Measurements from ENCODE around the gene CLCN5. TPM values are rescaled to one million over a fixed set of nuclear protein-coding genes. Genes with fewer than 3 reads are reported as not detected.

CLCN5 gene
- total RNA-seq, 1 experiment from 2014 or later, result 10.7 TPM

DNA sequence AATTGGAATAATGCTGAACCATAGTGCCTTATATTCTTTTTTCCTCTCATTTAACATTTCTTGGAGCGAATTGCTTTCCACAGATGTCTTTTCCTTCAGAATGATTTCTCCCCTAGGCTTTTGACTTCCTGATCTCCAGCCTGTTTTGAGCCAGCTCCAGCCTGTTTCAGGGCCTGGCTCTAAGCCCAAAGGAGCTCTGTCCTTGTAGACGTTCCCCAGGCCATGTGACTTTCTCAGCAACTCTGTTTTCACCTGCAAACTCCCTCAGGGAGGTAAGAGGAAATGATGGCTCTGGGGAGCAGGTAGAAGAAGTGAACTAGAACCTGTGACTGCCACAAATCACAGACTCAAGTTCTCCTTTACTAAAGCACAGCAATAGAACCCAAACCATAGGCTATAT is 189.3 kb downstream of the CLCN5 start:
- H3K27ac Mint-ChIP-seq, result peak overlapping the region; percentile 41; the same call in 1 of the 2 replicates
- H3K4me3 Mint-ChIP-seq, result no peak overlapping the region
- H3K36me3 Mint-ChIP-seq, result no peaks in the 10 kb centered on the region
- ATAC-seq (no peak), DNase-seq (ENCODE audit: low spot score) (no peak)
- no peaks in the 10 kb centered on the region for H3K27me3 Mint-ChIP-seq (ENCODE audit: low read depth)
- peaks cover 82% of the 10 kb centered on the region for H3K4me1 Mint-ChIP-seq
- no peaks in the 10 kb centered on the region for H3K9me3 Mint-ChIP-seq
- TF ChIP-seq ATF1 (CRISPR knock-in tag; IDR thresholded peaks at IDR 0.05), result no peak
- TF ChIP-seq, protein P1, sequence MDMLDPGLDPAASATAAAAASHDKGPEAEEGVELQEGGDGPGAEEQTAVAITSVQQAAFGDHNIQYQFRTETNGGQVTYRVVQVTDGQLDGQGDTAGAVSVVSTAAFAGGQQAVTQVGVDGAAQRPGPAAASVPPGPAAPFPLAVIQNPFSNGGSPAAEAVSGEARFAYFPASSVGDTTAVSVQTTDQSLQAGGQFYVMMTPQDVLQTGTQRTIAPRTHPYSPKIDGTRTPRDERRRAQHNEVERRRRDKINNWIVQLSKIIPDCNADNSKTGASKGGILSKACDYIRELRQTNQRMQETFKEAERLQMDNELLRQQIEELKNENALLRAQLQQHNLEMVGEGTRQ (CRISPR knock-in tag; IDR thresholded peaks at IDR 0.05), result peak; percentile 36; the same call in 1 of the 2 replicates
- ChIA-PET POLR2A (no interaction called here), CTCF (interaction anchor here (1.6 kb wide), 1 partner anchor 11 kb away, joined by 5 read pairs; no protein-coding TSS in a partner anchor)

DNA sequence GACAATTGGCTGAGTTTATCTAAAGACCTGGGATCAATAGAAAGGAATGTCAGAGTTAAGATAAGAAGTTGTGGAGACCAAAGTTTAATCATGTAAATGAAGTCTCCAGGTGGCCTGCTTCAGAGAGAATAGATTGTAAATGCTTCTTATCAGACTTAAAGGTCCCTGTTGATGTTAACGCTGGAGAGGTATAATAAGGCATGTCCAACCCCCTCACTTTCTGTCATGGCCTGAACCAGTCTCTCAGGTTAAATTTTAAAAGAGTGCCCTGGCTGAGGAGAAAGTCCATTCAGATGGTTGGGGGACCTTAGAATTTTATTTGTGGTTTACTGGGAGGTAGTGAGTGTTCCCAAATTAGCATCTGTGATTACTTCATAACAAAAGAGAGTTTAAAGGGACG is 191.7 kb downstream of the CLCN5 start:
- ATAC-seq (peak; percentile 76), DNase-seq (ENCODE audit: low spot score) (no peak)
- CTCF ChIA-PET, result no interaction called here
- H3K4me1 Mint-ChIP-seq, result peaks cover 63% of the 10 kb centered on the region
- H3K27ac Mint-ChIP-seq, result peak overlapping the region; percentile 65
- no peaks in the 10 kb centered on the region for H3K9me3 Mint-ChIP-seq
- no peaks in the 10 kb centered on the region for H3K27me3 Mint-ChIP-seq (ENCODE audit: low read depth)
- no peak for TF ChIP-seq ESRRA (CRISPR knock-in tag; IDR thresholded peaks at IDR 0.05; ENCODE audit: borderline replicate concordance)
- H3K36me3 Mint-ChIP-seq, result no peaks in the 10 kb centered on the region
- H3K4me3 Mint-ChIP-seq, result no peak overlapping the region
- POLR2A ChIA-PET, result no interaction called here

DNA sequence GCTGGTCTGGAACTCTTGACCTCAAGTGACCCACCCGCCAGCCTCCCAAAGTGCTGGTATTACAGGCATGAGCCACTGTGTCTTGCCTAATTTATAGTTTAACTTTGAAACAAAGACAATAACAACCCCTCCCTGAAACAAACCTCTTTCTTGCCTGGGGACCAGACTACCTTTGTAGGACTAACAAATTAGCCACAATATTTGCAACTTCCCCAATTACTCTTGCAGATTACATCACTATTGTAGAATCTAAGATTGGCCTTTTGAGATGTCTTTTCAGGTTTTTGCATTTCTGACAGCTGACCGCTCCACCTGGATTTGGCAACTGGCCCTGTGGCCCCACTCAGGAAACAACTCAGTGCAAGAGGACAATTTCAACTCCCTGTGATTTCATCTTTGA is 193.6 kb downstream of the CLCN5 start:
- DNase-seq (ENCODE audit: low spot score) (no peak), ATAC-seq (no peak)
- Mint-ChIP-seq H3K27ac (no peak overlapping the region), H3K4me1 (peaks cover 45% of the 10 kb centered on the region), H3K27me3 (ENCODE audit: low read depth) (no peaks in the 10 kb centered on the region), H3K4me3 (no peak overlapping the region), H3K36me3 (no peaks in the 10 kb centered on the region), H3K9me3 (no peaks in the 10 kb centered on the region)
- CTCF ChIA-PET, result no interaction called here
- TF ChIP-seq NR1H2 (CRISPR knock-in tag; IDR thresholded peaks at IDR 0.05), result no peak
- TF ChIP-seq, protein P2, sequence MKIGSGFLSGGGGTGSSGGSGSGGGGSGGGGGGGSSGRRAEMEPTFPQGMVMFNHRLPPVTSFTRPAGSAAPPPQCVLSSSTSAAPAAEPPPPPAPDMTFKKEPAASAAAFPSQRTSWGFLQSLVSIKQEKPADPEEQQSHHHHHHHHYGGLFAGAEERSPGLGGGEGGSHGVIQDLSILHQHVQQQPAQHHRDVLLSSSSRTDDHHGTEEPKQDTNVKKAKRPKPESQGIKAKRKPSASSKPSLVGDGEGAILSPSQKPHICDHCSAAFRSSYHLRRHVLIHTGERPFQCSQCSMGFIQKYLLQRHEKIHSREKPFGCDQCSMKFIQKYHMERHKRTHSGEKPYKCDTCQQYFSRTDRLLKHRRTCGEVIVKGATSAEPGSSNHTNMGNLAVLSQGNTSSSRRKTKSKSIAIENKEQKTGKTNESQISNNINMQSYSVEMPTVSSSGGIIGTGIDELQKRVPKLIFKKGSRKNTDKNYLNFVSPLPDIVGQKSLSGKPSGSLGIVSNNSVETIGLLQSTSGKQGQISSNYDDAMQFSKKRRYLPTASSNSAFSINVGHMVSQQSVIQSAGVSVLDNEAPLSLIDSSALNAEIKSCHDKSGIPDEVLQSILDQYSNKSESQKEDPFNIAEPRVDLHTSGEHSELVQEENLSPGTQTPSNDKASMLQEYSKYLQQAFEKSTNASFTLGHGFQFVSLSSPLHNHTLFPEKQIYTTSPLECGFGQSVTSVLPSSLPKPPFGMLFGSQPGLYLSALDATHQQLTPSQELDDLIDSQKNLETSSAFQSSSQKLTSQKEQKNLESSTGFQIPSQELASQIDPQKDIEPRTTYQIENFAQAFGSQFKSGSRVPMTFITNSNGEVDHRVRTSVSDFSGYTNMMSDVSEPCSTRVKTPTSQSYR (CRISPR knock-in tag; IDR thresholded peaks at IDR 0.05), result no peak
- TF ChIP-seq, protein P3, sequence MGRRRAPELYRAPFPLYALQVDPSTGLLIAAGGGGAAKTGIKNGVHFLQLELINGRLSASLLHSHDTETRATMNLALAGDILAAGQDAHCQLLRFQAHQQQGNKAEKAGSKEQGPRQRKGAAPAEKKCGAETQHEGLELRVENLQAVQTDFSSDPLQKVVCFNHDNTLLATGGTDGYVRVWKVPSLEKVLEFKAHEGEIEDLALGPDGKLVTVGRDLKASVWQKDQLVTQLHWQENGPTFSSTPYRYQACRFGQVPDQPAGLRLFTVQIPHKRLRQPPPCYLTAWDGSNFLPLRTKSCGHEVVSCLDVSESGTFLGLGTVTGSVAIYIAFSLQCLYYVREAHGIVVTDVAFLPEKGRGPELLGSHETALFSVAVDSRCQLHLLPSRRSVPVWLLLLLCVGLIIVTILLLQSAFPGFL (CRISPR knock-in tag; IDR thresholded peaks at IDR 0.05; ENCODE audit: borderline replicate concordance), result no peak
- no peak for TF ChIP-seq ZNF263 (CRISPR knock-in tag; IDR thresholded peaks at IDR 0.05; ENCODE audit: low read depth)
- no peak for TF ChIP-seq IRF2 (CRISPR knock-in tag; IDR thresholded peaks at IDR 0.05; ENCODE audit: borderline replicate concordance, low read depth)
- no peak for TF ChIP-seq TEAD1 (CRISPR knock-in tag; IDR thresholded peaks at IDR 0.05)
- no peak for TF ChIP-seq ESRRA (CRISPR knock-in tag; IDR thresholded peaks at IDR 0.05; ENCODE audit: borderline replicate concordance)
- TF ChIP-seq TP53 (CRISPR knock-in tag; IDR thresholded peaks at IDR 0.05), result no peak
- TF ChIP-seq, protein P4, sequence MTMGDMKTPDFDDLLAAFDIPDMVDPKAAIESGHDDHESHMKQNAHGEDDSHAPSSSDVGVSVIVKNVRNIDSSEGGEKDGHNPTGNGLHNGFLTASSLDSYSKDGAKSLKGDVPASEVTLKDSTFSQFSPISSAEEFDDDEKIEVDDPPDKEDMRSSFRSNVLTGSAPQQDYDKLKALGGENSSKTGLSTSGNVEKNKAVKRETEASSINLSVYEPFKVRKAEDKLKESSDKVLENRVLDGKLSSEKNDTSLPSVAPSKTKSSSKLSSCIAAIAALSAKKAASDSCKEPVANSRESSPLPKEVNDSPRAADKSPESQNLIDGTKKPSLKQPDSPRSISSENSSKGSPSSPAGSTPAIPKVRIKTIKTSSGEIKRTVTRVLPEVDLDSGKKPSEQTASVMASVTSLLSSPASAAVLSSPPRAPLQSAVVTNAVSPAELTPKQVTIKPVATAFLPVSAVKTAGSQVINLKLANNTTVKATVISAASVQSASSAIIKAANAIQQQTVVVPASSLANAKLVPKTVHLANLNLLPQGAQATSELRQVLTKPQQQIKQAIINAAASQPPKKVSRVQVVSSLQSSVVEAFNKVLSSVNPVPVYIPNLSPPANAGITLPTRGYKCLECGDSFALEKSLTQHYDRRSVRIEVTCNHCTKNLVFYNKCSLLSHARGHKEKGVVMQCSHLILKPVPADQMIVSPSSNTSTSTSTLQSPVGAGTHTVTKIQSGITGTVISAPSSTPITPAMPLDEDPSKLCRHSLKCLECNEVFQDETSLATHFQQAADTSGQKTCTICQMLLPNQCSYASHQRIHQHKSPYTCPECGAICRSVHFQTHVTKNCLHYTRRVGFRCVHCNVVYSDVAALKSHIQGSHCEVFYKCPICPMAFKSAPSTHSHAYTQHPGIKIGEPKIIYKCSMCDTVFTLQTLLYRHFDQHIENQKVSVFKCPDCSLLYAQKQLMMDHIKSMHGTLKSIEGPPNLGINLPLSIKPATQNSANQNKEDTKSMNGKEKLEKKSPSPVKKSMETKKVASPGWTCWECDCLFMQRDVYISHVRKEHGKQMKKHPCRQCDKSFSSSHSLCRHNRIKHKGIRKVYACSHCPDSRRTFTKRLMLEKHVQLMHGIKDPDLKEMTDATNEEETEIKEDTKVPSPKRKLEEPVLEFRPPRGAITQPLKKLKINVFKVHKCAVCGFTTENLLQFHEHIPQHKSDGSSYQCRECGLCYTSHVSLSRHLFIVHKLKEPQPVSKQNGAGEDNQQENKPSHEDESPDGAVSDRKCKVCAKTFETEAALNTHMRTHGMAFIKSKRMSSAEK (CRISPR knock-in tag; IDR thresholded peaks at IDR 0.05; ENCODE audit: borderline replicate concordance), result no peak
- no peak for TF ChIP-seq SMAD3 (CRISPR knock-in tag; IDR thresholded peaks at IDR 0.05; ENCODE audit: borderline replicate concordance)
- TF ChIP-seq FOXP1 (CRISPR knock-in tag; IDR thresholded peaks at IDR 0.05; ENCODE audit: borderline replicate concordance), result no peak
- POLR2A ChIA-PET, result no interaction called here
